Hepatocyte (in vitro differentiated cells): Measurements from ENCODE around the gene FN3K.

Source experiments
- CTCF ChIP-seq: fragments of 200-600 bp; sonication (generic); IDR thresholded peaks from 2 replicates; pipeline ENCODE4 v1.5.1; 2016; ENCODE audit warnings: antibody characterized with exemption, mild to moderate bottlenecking; ENCODE audit not compliant: poor library complexity
- EZH2phosphoT487 ChIP-seq: fragments of 200-600 bp; sonication (generic); IDR thresholded peaks from one replicate; pipeline ENCODE4 v1.6.1; 2018; ENCODE audit warnings: antibody characterized with exemption, mild to moderate bottlenecking, low read depth, moderate library complexity; ENCODE audit not compliant: unreplicated experiment, severe bottlenecking

GRCh38 chr17:82703935-82704865, 31.2 kb upstream of the FN3K start:
- TF ChIP-seq CTCF (no peak), EZH2phosphoT487 (no peak)
